ENCODE results near the gene FRMPD2.

GRCh38 chr10:48306870-48307710 lies 32.6 kb upstream of the FRMPD2 start:
- TF ChIP-seq, protein P1, sequence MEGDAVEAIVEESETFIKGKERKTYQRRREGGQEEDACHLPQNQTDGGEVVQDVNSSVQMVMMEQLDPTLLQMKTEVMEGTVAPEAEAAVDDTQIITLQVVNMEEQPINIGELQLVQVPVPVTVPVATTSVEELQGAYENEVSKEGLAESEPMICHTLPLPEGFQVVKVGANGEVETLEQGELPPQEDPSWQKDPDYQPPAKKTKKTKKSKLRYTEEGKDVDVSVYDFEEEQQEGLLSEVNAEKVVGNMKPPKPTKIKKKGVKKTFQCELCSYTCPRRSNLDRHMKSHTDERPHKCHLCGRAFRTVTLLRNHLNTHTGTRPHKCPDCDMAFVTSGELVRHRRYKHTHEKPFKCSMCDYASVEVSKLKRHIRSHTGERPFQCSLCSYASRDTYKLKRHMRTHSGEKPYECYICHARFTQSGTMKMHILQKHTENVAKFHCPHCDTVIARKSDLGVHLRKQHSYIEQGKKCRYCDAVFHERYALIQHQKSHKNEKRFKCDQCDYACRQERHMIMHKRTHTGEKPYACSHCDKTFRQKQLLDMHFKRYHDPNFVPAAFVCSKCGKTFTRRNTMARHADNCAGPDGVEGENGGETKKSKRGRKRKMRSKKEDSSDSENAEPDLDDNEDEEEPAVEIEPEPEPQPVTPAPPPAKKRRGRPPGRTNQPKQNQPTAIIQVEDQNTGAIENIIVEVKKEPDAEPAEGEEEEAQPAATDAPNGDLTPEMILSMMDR (IDR thresholded peaks at IDR 0.05) = no peak
- no peak for TF ChIP-seq POLR2A (IDR thresholded peaks at IDR 0.05)

Measured in adrenal gland (tissue), 5 donors.